Thyroid gland (tissue), 4 donors: ENCODE measurements around the gene PRSS23. TPM values are rescaled to one million over a fixed set of nuclear protein-coding genes. Genes with fewer than 3 reads are reported as not detected.

Experiments used
- DNase-seq, 2 donors: peaks; one replicate each; pipeline ENCODE4 v3.0.0-alpha.2; 2019
- H3K27ac ChIP-seq, 3 donors: fragments of 200-600 bp; sonication (generic); 1 replicate in 2 of 3; 2 replicates in 1 of 3; pipeline ENCODE4 v1.5.1; 2016 to 2019; ENCODE audit warnings: mild to moderate bottlenecking in 1 of 3, moderate library complexity in 1 of 3
- H3K27me3 ChIP-seq: fragments of 200-600 bp; sonication (generic); one replicate; pipeline ENCODE4 v1.5.1; 2019
- H3K36me3 ChIP-seq, 2 donors: fragments of 200-600 bp; sonication (generic); one replicate each; pipeline ENCODE4 v1.5.1; 2016 to 2019
- H3K4me1 ChIP-seq, 2 donors: fragments of 200-600 bp; sonication (generic); one replicate each; pipeline ENCODE4 v1.5.1; 2017 to 2019
- H3K4me3 ChIP-seq, 3 donors: fragments of 200-600 bp; sonication (generic); replicated peaks in 1 of 3; 1 replicate in 2 of 3; 2 replicates in 1 of 3; pipeline ENCODE4 v1.5.1; 2016; ENCODE audit warnings: mild to moderate bottlenecking in 1 of 3
- H3K9me3 ChIP-seq: fragments of 200-600 bp; sonication (generic); one replicate; pipeline ENCODE4 v1.5.1; 2017
- CTCF ChIP-seq, 6 experiments: fragments of 200-600 bp in 3 of 6; fragments of 450-650 bp in 3 of 6; sonication (generic) in 3 of 6; IDR thresholded peaks; one replicate each; pipeline ENCODE4 v1.5.1; 2016 to 2019; ENCODE audit warnings: antibody characterized with exemption in 6 of 6, mild to moderate bottlenecking in 2 of 6, inconsistent platforms in 1 of 6, moderate library complexity in 1 of 6
- POLR2A ChIP-seq, 2 donors: fragments of 450-650 bp; IDR thresholded peaks; one replicate each; pipeline ENCODE4 v1.6.1; 2017; ENCODE audit warnings: antibody characterized with exemption in 2 of 2, mild to moderate bottlenecking in 2 of 2, moderate library complexity in 1 of 2
- WGBS, 2 donors: methylation state at CpG; one replicate each; pipeline ENCODE4 v1.1.5; 2017; 5-methylcytosine and 5-hydroxymethylcytosine counted together
- intact Hi-C: fragments of 100-400 bp; cut with DNase I; formaldehyde crosslinking; loops from one replicate; pipeline ENCODE4 v1.15.1; 2023
- total RNA-seq, 4 donors: library from RNA; depleted of rRNA; stranded (reverse); fragments of >200 nt; gene quantifications; one replicate each; pipeline ENCODE4 v1.2.3, GENCODE V29; 2016

PRSS23 gene
- total RNA-seq, 4 donors from 2014 or later = 26.4 to 47.8 (median 36.2) TPM

GRCh38 chr11:86772999-86773398 lies 27.3 kb upstream of the PRSS23 start:
- no peaks in the 10 kb centered on the region for H3K9me3 ChIP-seq
- WGBS, 2 donors = 69 to 80% methylated on average over 2 of the region's 2 CpGs
- H3K4me1 ChIP-seq = no peaks in the 10 kb centered on the region
- H3K4me3 ChIP-seq = no peak overlapping the region
- no peak for DNase-seq
- intact Hi-C loops = no loop called here
- H3K27ac ChIP-seq = no peak overlapping the region
- H3K27me3 ChIP-seq = no peaks in the 10 kb centered on the region
- TF ChIP-seq POLR2A (IDR thresholded peaks at IDR 0.05) (no peak), CTCF (IDR thresholded peaks at IDR 0.05) (no peak)
- no peaks in the 10 kb centered on the region for H3K36me3 ChIP-seq

GRCh38 chr11:86773513-86774252 lies 26.7 kb upstream of the PRSS23 start:
- Histone ChIP-seq H3K9me3 (no peaks in the 10 kb centered on the region), H3K4me3 (no peak overlapping the region), H3K4me1 (no peaks in the 10 kb centered on the region), H3K27ac (no peak overlapping the region), H3K36me3 (no peaks in the 10 kb centered on the region), H3K27me3 (no peaks in the 10 kb centered on the region)
- DNase-seq = no peak
- no peak for TF ChIP-seq CTCF (IDR thresholded peaks at IDR 0.05)
- no peak for TF ChIP-seq POLR2A (IDR thresholded peaks at IDR 0.05)
- intact Hi-C loops = no loop called here
- WGBS, 2 donors = 72 to 75% methylated on average over 3 of the region's 3 CpGs

GRCh38 chr11:86774417-86774816 lies 25.9 kb upstream of the PRSS23 start:
- Histone ChIP-seq H3K4me3 (no peak overlapping the region), H3K4me1 (no peaks in the 10 kb centered on the region), H3K36me3 (no peaks in the 10 kb centered on the region), H3K9me3 (no peaks in the 10 kb centered on the region), H3K27ac (no peak overlapping the region), H3K27me3 (no peaks in the 10 kb centered on the region)
- DNase-seq = no peak
- intact Hi-C loops = no loop called here
- TF ChIP-seq POLR2A (IDR thresholded peaks at IDR 0.05) (no peak), CTCF (IDR thresholded peaks at IDR 0.05) (no peak)

GRCh38 chr11:86775361-86775760 lies 25.0 kb upstream of the PRSS23 start:
- H3K27ac ChIP-seq = no peak overlapping the region
- whole genome bisulfite sequencing, 2 donors = 95 to 98% methylated on average over 2 of the region's 2 CpGs
- TF ChIP-seq POLR2A (IDR thresholded peaks at IDR 0.05) = no peak
- TF ChIP-seq CTCF (IDR thresholded peaks at IDR 0.05) = no peak
- H3K27me3 ChIP-seq = no peaks in the 10 kb centered on the region
- H3K36me3 ChIP-seq = no peaks in the 10 kb centered on the region
- intact Hi-C loops = no loop called here
- H3K9me3 ChIP-seq = no peaks in the 10 kb centered on the region
- no peak for DNase-seq
- H3K4me3 ChIP-seq = no peak overlapping the region
- H3K4me1 ChIP-seq = no peaks in the 10 kb centered on the region

GRCh38 chr11:86781546-86781945 lies 18.8 kb upstream of the PRSS23 start:
- no peaks in the 10 kb centered on the region for H3K9me3 ChIP-seq
- no peaks in the 10 kb centered on the region for H3K36me3 ChIP-seq
- TF ChIP-seq POLR2A (IDR thresholded peaks at IDR 0.05) (no peak), CTCF (IDR thresholded peaks at IDR 0.05) (no peak)
- DNase-seq = no peak
- intact Hi-C loops = no loop called here
- H3K27ac ChIP-seq = no peak overlapping the region
- no peaks in the 10 kb centered on the region for H3K27me3 ChIP-seq
- no peaks in the 10 kb centered on the region for H3K4me1 ChIP-seq
- no peak overlapping the region for H3K4me3 ChIP-seq
